ENCODE measurements around the gene CABLES1.

- TF ChIP-seq CTCF (IDR thresholded peaks at IDR 0.05): no peak
- TF ChIP-seq POLR2A (IDR thresholded peaks at IDR 0.05): no peak
Measured at GRCh38 chr18:23207191-23207955, 72.1 kb downstream of the CABLES1 start.

Measured in uterus (tissue), 2 donors.